Measurements from ENCODE around the gene JTB.

GRCh38 chr1:153958961-153959260 lies 18.6 kb downstream of the JTB start:
- TF ChIP-seq POLR2AphosphoS5 (IDR thresholded peaks at IDR 0.05; ENCODE audit: low read depth, low read length) (no peak), JUND (IDR thresholded peaks at IDR 0.05) (no peak)

All from HCT116 (cell line).